CD4-positive, alpha-beta T cell (primary cell): ENCODE results near the gene TPSG1. TPM values are rescaled to one million over a fixed set of nuclear protein-coding genes. Genes with fewer than 3 reads are reported as not detected.
"Not testable (repeated sequence)": the region's sequence is repeated elsewhere in the genome, so short reads cannot be mapped to it uniquely, and the experiment has no call there.

Source experiments
- ATAC-seq: fragments of 200-7000 bp; cut with Tn5 transposase; one replicate; pipeline ENCODE4 v1.10.0; 2022; ENCODE audit warnings: mild to moderate bottlenecking; ENCODE audit not compliant: poor library complexity
- CTCF ChIA-PET: fragments of 350-600 bp; sonication (Branson Sonifier 250); formaldehyde crosslinking; loops from one replicate; lab custom pipeline; 2021; ENCODE audit warnings: antibody characterized with exemption, inconsistent platforms; lab: Charles Lee
- POLR2A ChIA-PET: fragments of 350-600 bp; sonication (Branson Sonifier 250); formaldehyde crosslinking; loops from one replicate; lab custom pipeline; 2021; ENCODE audit warnings: antibody characterized with exemption, inconsistent platforms; lab: Charles Lee
- DNase-seq, 14 experiments: peaks; one replicate each; pipeline ENCODE4 v3.0.0-alpha.2; 2013 to 2020; ENCODE audit warnings: mixed read lengths in 2 of 14
- H3K27ac ChIP-seq, 2 donors: one replicate each; pipeline versions ENCODE4 v1.5.1 to v1.7.0; 2013; ENCODE audit warnings: low read length in 2 of 2, low read depth in 1 of 2, mild to moderate bottlenecking in 1 of 2
- H3K27me3 ChIP-seq, 2 experiments: 1 replicate in 1 of 2; 2 replicates in 1 of 2; pipeline versions ENCODE4 v1.6.1 to v1.7.0; 2013; ENCODE audit warnings: low read length in 2 of 2, control low read depth in 1 of 2, mild to moderate bottlenecking in 1 of 2, moderate library complexity in 1 of 2; ENCODE audit not compliant: insufficient read depth in 2 of 2, control insufficient read depth in 1 of 2
- H3K36me3 ChIP-seq: one replicate; pipeline ENCODE4 v1.6.1; 2013; ENCODE audit warnings: low read length, control low read depth; ENCODE audit not compliant: insufficient read depth
- H3K4me1 ChIP-seq: one replicate; pipeline ENCODE4 v1.6.1; 2013; ENCODE audit warnings: low read length, control low read depth; ENCODE audit not compliant: insufficient read depth
- H3K4me3 ChIP-seq: one replicate; pipeline ENCODE4 v1.5.1; 2013; ENCODE audit warnings: mild to moderate bottlenecking, low read length, moderate library complexity
- H3K9me3 ChIP-seq, 2 experiments: 1 replicate in 1 of 2; 2 replicates in 1 of 2; pipeline versions ENCODE4 v1.6.1 to v1.7.0; 2013; ENCODE audit warnings: low read length in 2 of 2, mild to moderate bottlenecking in 2 of 2, control low read depth in 1 of 2, moderate library complexity in 1 of 2; ENCODE audit not compliant: control insufficient read depth in 1 of 2, insufficient read depth in 1 of 2
- H3K27ac Mint-ChIP-seq: one replicate; pipeline ENCODE4 v1.8.0; 2020; ENCODE audit warnings: mixed read lengths
- H3K27me3 Mint-ChIP-seq: one replicate; pipeline ENCODE4 v1.8.0; 2021; ENCODE audit warnings: mixed read lengths
- H3K36me3 Mint-ChIP-seq: one replicate; pipeline ENCODE4 v1.8.0; 2021; ENCODE audit warnings: low read depth, mixed read lengths
- H3K4me1 Mint-ChIP-seq: one replicate; pipeline ENCODE4 v1.8.0; 2021; ENCODE audit warnings: low read depth, mixed read lengths
- H3K4me3 Mint-ChIP-seq: one replicate; pipeline ENCODE4 v1.8.0; 2020; ENCODE audit warnings: mild to moderate bottlenecking, mixed read lengths
- H3K9me3 Mint-ChIP-seq: one replicate; pipeline ENCODE4 v1.8.0; 2020; ENCODE audit warnings: mixed read lengths
- intact Hi-C, 2 experiments: fragments of 100-400 bp; cut with DNase I in 1 of 2; cut with micrococcal nuclease in 1 of 2; formaldehyde crosslinking; loops; one replicate each; pipeline versions ENCODE4 v1.15.1 to v1.9.0; 2023 to 2025; cut with DNase I, micrococcal nuclease
- total RNA-seq, 174 experiments: library from RNA in 2 of 174; stranded (reverse) in 2 of 174; gene quantifications; one replicate each; pipeline ENCODE4 v1.2.3 and lab custom pipeline; 2021 to 2026
- TF ChIP-seq, protein P1 (sequence below): fragments of 200-600 bp; IDR thresholded peaks from one replicate; pipeline ENCODE4 v1.8.0; 2022; ENCODE audit warnings: antibody characterized with exemption, mild to moderate bottlenecking

TPSG1 gene
- total RNA-seq, 2 experiments from 2014 or later: not detected

DNA sequence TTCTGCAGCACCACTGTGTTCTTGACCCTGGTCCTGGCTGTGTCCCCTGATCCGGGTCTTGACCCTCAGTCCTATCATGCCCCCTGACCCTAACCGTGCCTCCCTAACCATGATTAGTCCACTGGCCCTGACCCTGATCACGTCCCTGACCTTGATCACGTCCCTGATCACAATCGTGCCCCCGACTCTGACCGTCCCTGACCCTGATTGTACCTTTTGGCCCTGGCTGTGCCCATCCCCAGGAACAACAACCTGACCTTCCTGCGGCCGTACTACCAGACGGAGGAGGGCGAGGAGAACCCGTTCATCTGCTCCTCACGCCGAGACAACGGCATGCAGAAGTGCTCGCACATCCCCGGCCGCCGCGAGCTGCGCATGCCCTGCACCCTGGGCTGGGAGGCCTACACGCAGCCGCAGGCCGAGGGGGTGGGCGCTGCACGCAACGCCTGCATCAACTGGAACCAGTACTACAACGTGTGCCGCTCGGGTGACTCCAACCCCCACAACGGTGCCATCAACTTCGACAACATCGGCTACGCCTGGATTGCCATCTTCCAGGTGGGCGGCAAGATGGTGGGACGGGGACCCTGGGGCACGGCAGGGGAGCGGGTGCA lies 24.9 kb downstream of the TPSG1 start:
- ChIA-PET POLR2A (no interaction called here), CTCF (no interaction called here)
- no peak overlapping the region for H3K4me3 Mint-ChIP-seq
- intact Hi-C loops: no loop called here
- DNase-seq: no peak
- Histone ChIP-seq H3K27ac (no peak overlapping the region), H3K9me3 (peaks cover 0 to 18% of the 10 kb centered on the region in 2 experiments), H3K4me3 (no peak overlapping the region), H3K36me3 (no peaks in the 10 kb centered on the region), H3K27me3 (no peaks in the 10 kb centered on the region), H3K4me1 (no peaks in the 10 kb centered on the region)
- peaks cover 3% of the 10 kb centered on the region for H3K9me3 Mint-ChIP-seq
- H3K27me3 Mint-ChIP-seq: no peaks in the 10 kb centered on the region
- no peaks in the 10 kb centered on the region for H3K36me3 Mint-ChIP-seq
- TF ChIP-seq, protein P1, sequence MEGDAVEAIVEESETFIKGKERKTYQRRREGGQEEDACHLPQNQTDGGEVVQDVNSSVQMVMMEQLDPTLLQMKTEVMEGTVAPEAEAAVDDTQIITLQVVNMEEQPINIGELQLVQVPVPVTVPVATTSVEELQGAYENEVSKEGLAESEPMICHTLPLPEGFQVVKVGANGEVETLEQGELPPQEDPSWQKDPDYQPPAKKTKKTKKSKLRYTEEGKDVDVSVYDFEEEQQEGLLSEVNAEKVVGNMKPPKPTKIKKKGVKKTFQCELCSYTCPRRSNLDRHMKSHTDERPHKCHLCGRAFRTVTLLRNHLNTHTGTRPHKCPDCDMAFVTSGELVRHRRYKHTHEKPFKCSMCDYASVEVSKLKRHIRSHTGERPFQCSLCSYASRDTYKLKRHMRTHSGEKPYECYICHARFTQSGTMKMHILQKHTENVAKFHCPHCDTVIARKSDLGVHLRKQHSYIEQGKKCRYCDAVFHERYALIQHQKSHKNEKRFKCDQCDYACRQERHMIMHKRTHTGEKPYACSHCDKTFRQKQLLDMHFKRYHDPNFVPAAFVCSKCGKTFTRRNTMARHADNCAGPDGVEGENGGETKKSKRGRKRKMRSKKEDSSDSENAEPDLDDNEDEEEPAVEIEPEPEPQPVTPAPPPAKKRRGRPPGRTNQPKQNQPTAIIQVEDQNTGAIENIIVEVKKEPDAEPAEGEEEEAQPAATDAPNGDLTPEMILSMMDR: no peak
- no peaks in the 10 kb centered on the region for H3K4me1 Mint-ChIP-seq
- no peak overlapping the region for H3K27ac Mint-ChIP-seq
- ATAC-seq: no peak

DNA sequence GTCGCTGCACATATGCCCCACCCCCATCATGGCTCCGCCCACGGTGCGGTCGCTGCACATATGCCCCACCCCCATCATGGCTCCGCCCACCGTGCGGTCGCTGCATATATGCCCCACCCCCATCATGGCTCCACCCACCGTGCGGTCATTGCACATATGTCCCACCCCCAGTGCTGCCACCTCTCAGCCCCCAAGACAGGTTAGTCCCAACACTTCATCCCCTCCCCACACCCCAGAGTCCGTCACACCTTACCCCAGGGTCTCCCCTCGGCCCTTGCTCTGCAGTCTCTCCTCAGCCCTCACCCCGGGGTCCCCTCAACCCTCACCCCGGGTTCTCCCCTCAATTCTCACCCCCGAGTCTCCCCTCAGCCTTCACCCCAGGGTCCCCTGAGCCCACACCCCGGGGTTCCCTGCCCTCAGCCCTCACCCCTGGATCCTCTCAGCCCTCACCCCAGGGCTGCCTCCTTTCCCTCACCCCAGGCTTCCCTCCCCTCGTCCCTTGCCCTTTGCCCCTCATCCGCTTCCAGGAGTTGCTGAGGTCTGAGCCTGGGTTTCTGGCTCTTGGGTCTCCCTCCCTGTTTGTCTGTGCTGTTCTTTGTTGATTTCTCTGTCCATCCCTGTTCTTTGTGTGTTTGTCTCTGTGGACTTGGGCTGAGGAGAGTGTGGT lies 25.6 kb downstream of the TPSG1 start:
- CTCF ChIA-PET: no interaction called here
- H3K4me1 Mint-ChIP-seq: no peaks in the 10 kb centered on the region
- Histone ChIP-seq H3K27me3 (no peaks in the 10 kb centered on the region), H3K9me3 (peaks cover 0 to 18% of the 10 kb centered on the region in 2 experiments), H3K4me3 (no peak overlapping the region), H3K4me1 (peaks cover 4% of the 10 kb centered on the region), H3K36me3 (no peaks in the 10 kb centered on the region), H3K27ac (no peak overlapping the region)
- H3K27me3 Mint-ChIP-seq: no peaks in the 10 kb centered on the region
- TF ChIP-seq, protein P1: no peak
- H3K36me3 Mint-ChIP-seq: no peaks in the 10 kb centered on the region
- POLR2A ChIA-PET: no interaction called here
- peaks cover 3% of the 10 kb centered on the region for H3K9me3 Mint-ChIP-seq
- H3K27ac Mint-ChIP-seq: no peak overlapping the region
- peak in 1 of 14 experiments; percentile 38 for DNase-seq
- intact Hi-C loops: loop anchor here in 1 of 2 experiments (10.0 kb wide), 1 partner anchor 385 kb away; no protein-coding TSS in a partner anchor
- no peak for ATAC-seq
- H3K4me3 Mint-ChIP-seq: no peak overlapping the region

DNA sequence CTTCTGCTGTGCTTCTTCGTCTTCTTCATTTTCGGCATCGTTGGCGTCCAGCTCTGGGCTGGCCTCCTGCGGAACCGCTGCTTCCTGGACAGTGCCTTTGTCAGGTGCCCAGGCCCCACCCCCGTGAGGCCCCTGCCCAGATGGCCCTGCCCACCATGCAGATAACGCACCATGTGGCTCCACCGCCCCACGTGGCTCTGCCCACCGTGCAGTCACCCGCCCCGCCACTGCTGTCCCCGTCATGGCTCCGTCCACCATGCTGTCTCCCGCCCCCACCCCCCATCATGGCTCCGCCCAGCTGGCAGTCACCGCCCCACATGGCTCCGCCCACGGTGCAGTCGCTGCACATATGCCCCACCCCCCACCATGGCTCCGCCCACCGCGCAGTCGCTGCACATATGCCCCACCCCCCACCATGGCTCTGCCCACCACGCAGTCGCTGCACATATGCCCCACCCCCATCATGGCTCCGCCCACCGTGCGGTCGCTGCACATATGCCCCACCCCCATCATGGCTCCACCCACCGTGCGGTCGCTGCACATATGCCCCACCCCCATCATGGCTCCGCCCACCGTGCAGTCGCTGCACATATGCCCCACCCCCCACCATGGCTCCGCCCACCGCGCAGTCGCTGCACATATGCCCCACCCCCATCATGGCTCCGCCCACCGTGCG lies 26.3 kb downstream of the TPSG1 start:
- H3K27me3 ChIP-seq, H3K9me3 Mint-ChIP-seq, H3K27me3 Mint-ChIP-seq, CTCF ChIA-PET, POLR2A ChIA-PET, H3K27ac ChIP-seq, H3K4me1 ChIP-seq, H3K27ac Mint-ChIP-seq, H3K4me3 ChIP-seq, H3K4me1 Mint-ChIP-seq, H3K36me3 ChIP-seq, ATAC-seq, H3K36me3 Mint-ChIP-seq, H3K4me3 Mint-ChIP-seq: not testable (repeated sequence)
- H3K9me3 ChIP-seq: peaks cover 0 to 18% of the 10 kb centered on the region in 2 experiments
- peak in 2 of 14 experiments; percentile 21 to 47 for DNase-seq
- intact Hi-C loops: loop anchor here in 1 of 2 experiments (10.0 kb wide), 1 partner anchor 384 kb away; no protein-coding TSS in a partner anchor
